HCT116 (cell line): ENCODE data around the gene RTN4. TPM values are rescaled to one million over a fixed set of nuclear protein-coding genes. Genes with fewer than 3 reads are reported as not detected.

Experiments
- ATAC-seq: fragments of 200-7000 bp; cut with Tn5 transposase; 2 replicates; pipeline ENCODE4 v1.9.1; 2020; ENCODE audit warnings: mild to moderate bottlenecking, moderate library complexity
- BruUV-seq: library from RNA; stranded (reverse); fragments of 400-500 nt; replicated peaks from 2 replicates; lab custom pipeline; 2021; lab: Mats Ljungman, UMichigan
- CTCF ChIA-PET: fragments of 300-600 bp; sonication (Branson Sonifier 250); formaldehyde crosslinking; loops from one replicate; lab custom pipeline; 2021; ENCODE audit warnings: antibody characterized with exemption; lab: Charles Lee
- POLR2A ChIA-PET: fragments of 300-600, 350-600 bp; sonication (Branson Sonifier 250); formaldehyde crosslinking; loops from one replicate; lab custom pipeline; 2021; ENCODE audit warnings: antibody characterized with exemption; lab: Charles Lee
- RAD21 ChIA-PET, 2 experiments: fragments of 300-600 bp; sonication (Branson Sonifier 250); formaldehyde crosslinking; loops; one replicate each; lab custom pipeline; 2023; ENCODE audit warnings: low total read pairs in 2 of 2; ENCODE audit not compliant: uncharacterized antibody in 2 of 2, unreplicated experiment in 2 of 2, low non-redundant PET in 1 of 2; lab: Charles Lee
- DNase-seq: peaks from one replicate; pipeline ENCODE4 v3.0.0-alpha.2; 2010; ENCODE audit warnings: low read depth, low spot score
- H2AFZ ChIP-seq: fragments of 200-600 bp; shearing (Covaris generic), sonication (generic); 2 replicates; pipeline ENCODE4 v1.6.1; 2017; ENCODE audit warnings: low read depth, mixed run types, mixed read lengths, antibody characterized with exemption, low read length; ENCODE audit not compliant: poor library complexity, severe bottlenecking
- H3K27ac ChIP-seq: 2 replicates; pipeline ENCODE4 v1.5.1; 2012; ENCODE audit warnings: low read depth, low read length
- H3K27me3 ChIP-seq: fragments of 200-600 bp; sonication (generic); 2 replicates; pipeline ENCODE4 v1.6.1; 2016; ENCODE audit warnings: mixed run types, low read length, mixed read lengths; ENCODE audit not compliant: insufficient read depth
- H3K36me3 ChIP-seq, 2 experiments: fragments of 200-500 bp in 1 of 2; fragments of 200-600 bp in 1 of 2; sonication (Bioruptor generic) in 1 of 2; sonication (generic) in 1 of 2; 2 replicates each; pipeline versions ENCODE4 v1.5.1 to v1.6.1; 2014 to 2016; ENCODE audit warnings: low read length in 2 of 2, inconsistent platforms in 1 of 2, mixed read lengths in 1 of 2, mixed run types in 1 of 2; ENCODE audit not compliant: insufficient read depth in 2 of 2, control insufficient read depth in 1 of 2
- H3K4me1 ChIP-seq, 2 experiments: fragments of 200-600 bp in 1 of 2; sonication (generic) in 1 of 2; 2 replicates each; pipeline versions ENCODE4 v1.5.1 to v1.6.1; 2012 to 2017; ENCODE audit warnings: low read length in 2 of 2, inconsistent platforms in 1 of 2, mild to moderate bottlenecking in 1 of 2, mixed read lengths in 1 of 2, mixed run types in 1 of 2, moderate library complexity in 1 of 2; ENCODE audit not compliant: insufficient read depth in 2 of 2, control insufficient read depth in 1 of 2
- H3K4me2 ChIP-seq: fragments of 200-600 bp; sonication (generic); 2 replicates; pipeline ENCODE4 v1.6.1; 2017; ENCODE audit warnings: mixed run types, low read length, mixed read lengths
- H3K4me3 ChIP-seq, 2 experiments: fragments of 200-600 bp in 1 of 2; sonication (generic) in 1 of 2; replicated peaks in 1 of 2; 2 replicates each; pipeline ENCODE4 v1.5.1; 2011 to 2016; ENCODE audit warnings: low read length in 2 of 2, control low read depth in 1 of 2, low read depth in 1 of 2, mild to moderate bottlenecking in 1 of 2, mixed read lengths in 1 of 2, mixed run types in 1 of 2
- H3K79me2 ChIP-seq: fragments of 200-600 bp; sonication (generic); 2 replicates; pipeline ENCODE4 v1.6.1; 2017; ENCODE audit warnings: mild to moderate bottlenecking, mixed run types, low read length, moderate library complexity, mixed read lengths; ENCODE audit not compliant: insufficient read depth
- H3K9ac ChIP-seq: fragments of 200-600 bp; sonication (generic); 2 replicates; pipeline ENCODE4 v1.6.1; 2016; ENCODE audit warnings: low read length, mixed read lengths
- H3K9me2 ChIP-seq: fragments of 200-600 bp; sonication (generic), shearing (Covaris generic); 2 replicates; pipeline ENCODE4 v1.6.1; 2017; ENCODE audit warnings: mixed run types, mild to moderate bottlenecking, moderate library complexity; ENCODE audit not compliant: insufficient read depth
- H3K9me3 ChIP-seq, 2 experiments: fragments of 200-500 bp in 1 of 2; fragments of 200-600 bp in 1 of 2; sonication (Bioruptor generic) in 1 of 2; sonication (generic) in 1 of 2; 2 replicates each; pipeline ENCODE4 v1.6.1; 2014 to 2017; ENCODE audit warnings: low read length in 2 of 2, mixed read lengths in 2 of 2, inconsistent platforms in 1 of 2, low read depth in 1 of 2, mild to moderate bottlenecking in 1 of 2, mixed run types in 1 of 2, moderate library complexity in 1 of 2; ENCODE audit not compliant: control insufficient read depth in 1 of 2, insufficient read depth in 1 of 2
- H4K20me1 ChIP-seq: fragments of 200-600 bp; sonication (generic), shearing (Covaris generic); 2 replicates; pipeline ENCODE4 v1.6.1; 2017; ENCODE audit warnings: mixed run types, mild to moderate bottlenecking, moderate library complexity; ENCODE audit not compliant: insufficient read depth
- ATF3 ChIP-seq: IDR thresholded peaks from 2 replicates; pipeline ENCODE4 v1.6.1; 2012
- CBX3 ChIP-seq: IDR thresholded peaks from 2 replicates; pipeline ENCODE4 v1.6.1; 2012; ENCODE audit warnings: low read depth
- CTCF ChIP-seq, 3 experiments: fragments of 200-600 bp in 1 of 3; sonication (generic) in 1 of 3; IDR thresholded peaks in 2 of 3; conservative IDR thresholded peaks in 1 of 3; 2 replicates each; pipeline ENCODE4 v1.5.1; 2012 to 2017; ENCODE audit warnings: low read depth in 2 of 3, low read length in 2 of 3, antibody characterized with exemption in 1 of 3, borderline replicate concordance in 1 of 3, control low read depth in 1 of 3, mild to moderate bottlenecking in 1 of 3, mixed read lengths in 1 of 3, mixed run types in 1 of 3, moderate library complexity in 1 of 3; ENCODE audit not compliant: insufficient read depth in 1 of 3
- EGR1 ChIP-seq: IDR thresholded peaks from 2 replicates; pipeline ENCODE4 v1.6.1; 2012; ENCODE audit warnings: low read depth
- EZH2 ChIP-seq: fragments of 200-600 bp; sonication (generic); IDR thresholded peaks from 2 replicates; pipeline ENCODE4 v1.6.1; 2017; ENCODE audit warnings: antibody characterized with exemption, mixed run types
- EZH2phosphoT487 ChIP-seq: fragments of 200-600 bp; IDR thresholded peaks from 2 replicates; pipeline ENCODE4 v1.6.1; 2018; ENCODE audit warnings: antibody characterized with exemption, borderline replicate concordance
- FOSL1 ChIP-seq: IDR thresholded peaks from 2 replicates; pipeline ENCODE4 v1.6.1; 2012; ENCODE audit warnings: low read depth
- JUND ChIP-seq: IDR thresholded peaks from 2 replicates; pipeline ENCODE4 v1.6.1; 2012
- MAX ChIP-seq: IDR thresholded peaks from 2 replicates; pipeline ENCODE4 v1.6.1; 2012
- RAD21 ChIP-seq: IDR thresholded peaks from 2 replicates; pipeline ENCODE4 v1.6.1; 2012; ENCODE audit warnings: low read depth, mild to moderate bottlenecking
- SIN3A ChIP-seq: IDR thresholded peaks from 2 replicates; pipeline ENCODE4 v1.6.1; 2012; ENCODE audit warnings: low read depth
- SP1 ChIP-seq: IDR thresholded peaks from 2 replicates; pipeline ENCODE4 v1.6.1; 2012; ENCODE audit warnings: low read depth
- SRF ChIP-seq: IDR thresholded peaks from 2 replicates; pipeline ENCODE4 v1.6.1; 2012; ENCODE audit warnings: low read depth
- TCF7L2 ChIP-seq: IDR thresholded peaks from 2 replicates; pipeline ENCODE4 v1.7.0; 2011; ENCODE audit warnings: borderline replicate concordance, inconsistent platforms; ENCODE audit not compliant: insufficient read depth, insufficient read length; ENCODE audit errors: extremely low read depth
- YY1 ChIP-seq: IDR thresholded peaks from 2 replicates; pipeline ENCODE4 v1.6.1; 2011; ENCODE audit warnings: low read length, low read depth, moderate library complexity, mild to moderate bottlenecking; ENCODE audit not compliant: insufficient replicate concordance; ENCODE audit errors: extremely low read depth
- ZBTB33 ChIP-seq: IDR thresholded peaks from 2 replicates; pipeline ENCODE4 v1.6.1; 2011; ENCODE audit warnings: mild to moderate bottlenecking, low read length, moderate library complexity; ENCODE audit not compliant: insufficient replicate concordance; ENCODE audit errors: extremely low read depth
- ZFX ChIP-seq: fragments of 450-650 bp; IDR thresholded peaks from 2 replicates; pipeline ENCODE4 v1.6.1; 2017
- ZNF274 ChIP-seq: fragments of 200-500 bp; sonication (Bioruptor generic); IDR thresholded peaks from 2 replicates; pipeline ENCODE4 v1.6.1; 2014; ENCODE audit warnings: mild to moderate bottlenecking, low read depth, low read length, inconsistent platforms
- intact Hi-C: fragments of 100-400 bp; cut with micrococcal nuclease; formaldehyde crosslinking; loops from 2 replicates; pipeline ENCODE4 v1.10.0; 2022
- total RNA-seq: library from RNA; stranded (reverse); gene quantifications from one replicate; pipeline ENCODE4 v1.2.1, GENCODE V29; 2021; ENCODE audit not compliant: unreplicated experiment

RTN4 gene
- total RNA-seq, 1 experiment from 2014 or later: 221 TPM

- Histone ChIP-seq H4K20me1 (peaks cover 68% of the 10 kb centered on the region; the same call in 1 of the 2 replicates), H3K36me3 (no peaks in the 10 kb centered on the region), H3K27me3 (no peaks in the 10 kb centered on the region), H3K79me2 (peaks cover 100% of the 10 kb centered on the region), H3K9ac (no peak overlapping the region), H3K9me3 (no peaks in the 10 kb centered on the region), H3K27ac (no peak overlapping the region), H3K4me2 (no peak overlapping the region), H3K4me3 (no peak overlapping the region), H3K4me1 (peaks cover 0 to 15% of the 10 kb centered on the region in 2 experiments; a peak in 1 of 4 replicates), H3K9me2 (no peaks in the 10 kb centered on the region), H2AFZ (no peak overlapping the region)
- BruUV-seq: no TSS peak
- DNase-seq: no peak
- CTCF ChIA-PET: no interaction called here
- intact Hi-C loops: no loop called here
- no peak for ATAC-seq
- RAD21 ChIA-PET: no interaction called here
- POLR2A ChIA-PET: no interaction called here
- TF ChIP-seq ZNF274: no peak
- no peak for TF ChIP-seq SP1
- no peak for TF ChIP-seq EGR1
- no peak for TF ChIP-seq TCF7L2
- no peak for TF ChIP-seq ZFX
Measured at GRCh38 chr2:55035716-55036115, 14.5 kb downstream of the RTN4 start.

GRCh38 chr2:55033921-55034320 lies 16.3 kb downstream of the RTN4 start:
- CTCF ChIA-PET: interaction anchor here (1.1 kb wide), 1 partner anchor 14 kb away, joined by 3 read pairs; no protein-coding TSS in a partner anchor
- Histone ChIP-seq H3K4me3 (no peak overlapping the region), H3K27me3 (no peaks in the 10 kb centered on the region), H3K36me3 (no peaks in the 10 kb centered on the region; a peak in 1 of 4 replicates), H3K27ac (no peak overlapping the region), H3K9ac (no peak overlapping the region), H2AFZ (no peak overlapping the region), H4K20me1 (peaks cover 62% of the 10 kb centered on the region; the same call in 1 of the 2 replicates), H3K4me1 (peaks cover 0 to 9% of the 10 kb centered on the region in 2 experiments; a peak in 1 of 4 replicates), H3K79me2 (peaks cover 100% of the 10 kb centered on the region), H3K9me3 (no peaks in the 10 kb centered on the region), H3K4me2 (no peak overlapping the region), H3K9me2 (no peaks in the 10 kb centered on the region)
- ATAC-seq (no peak), DNase-seq (no peak)
- intact Hi-C loops: no loop called here
- no TSS peak for BruUV-seq
- POLR2A ChIA-PET: interaction anchor here (0.8 kb wide), 1 partner anchor 17 kb away, joined by 3 read pairs; the partner anchor contains the start of gene RTN4
- RAD21 ChIA-PET: no interaction called here
- TF ChIP-seq TCF7L2: no peak
- TF ChIP-seq SIN3A: no peak
- no peak for TF ChIP-seq ATF3
- no peak for TF ChIP-seq EZH2phosphoT487
- TF ChIP-seq YY1: no peak
- no peak for TF ChIP-seq EGR1
- no peak for TF ChIP-seq CTCF (IDR thresholded peaks at IDR 0.05 in 2 of 3, conservative IDR thresholded peaks at IDR 0.05 in 1 of 3; ENCODE audit: borderline replicate concordance in 1 of 3, insufficient read depth in 1 of 3, low read depth in 2 of 3, low read length in 2 of 3)
- TF ChIP-seq JUND: no peak
- no peak for TF ChIP-seq MAX
- no peak for TF ChIP-seq RAD21
- no peak for TF ChIP-seq CBX3
- TF ChIP-seq ZBTB33: no peak
- no peak for TF ChIP-seq FOSL1
- no peak for TF ChIP-seq SRF
- no peak for TF ChIP-seq EZH2
